HCT116 (cell line): ENCODE results near the gene TAGLN2. TPM values are rescaled to one million over a fixed set of nuclear protein-coding genes. Genes with fewer than 3 reads are reported as not detected.

Experiments
- ATAC-seq: fragments of 200-7000 bp; cut with Tn5 transposase; 2 replicates; pipeline ENCODE4 v1.9.1; 2020; ENCODE audit warnings: mild to moderate bottlenecking, moderate library complexity
- BruUV-seq: library from RNA; stranded (reverse); fragments of 400-500 nt; replicated peaks from 2 replicates; lab custom pipeline; 2021; lab: Mats Ljungman, UMichigan
- CTCF ChIA-PET: fragments of 300-600 bp; sonication (Branson Sonifier 250); formaldehyde crosslinking; loops from one replicate; lab custom pipeline; 2021; ENCODE audit warnings: antibody characterized with exemption; lab: Charles Lee
- POLR2A ChIA-PET: fragments of 300-600, 350-600 bp; sonication (Branson Sonifier 250); formaldehyde crosslinking; loops from one replicate; lab custom pipeline; 2021; ENCODE audit warnings: antibody characterized with exemption; lab: Charles Lee
- RAD21 ChIA-PET, 2 experiments: fragments of 300-600 bp; sonication (Branson Sonifier 250); formaldehyde crosslinking; loops; one replicate each; lab custom pipeline; 2023; ENCODE audit warnings: low total read pairs in 2 of 2; ENCODE audit not compliant: uncharacterized antibody in 2 of 2, unreplicated experiment in 2 of 2, low non-redundant PET in 1 of 2; lab: Charles Lee
- DNase-seq: peaks from one replicate; pipeline ENCODE4 v3.0.0-alpha.2; 2010; ENCODE audit warnings: low read depth, low spot score
- H2AFZ ChIP-seq: fragments of 200-600 bp; shearing (Covaris generic), sonication (generic); 2 replicates; pipeline ENCODE4 v1.6.1; 2017; ENCODE audit warnings: low read depth, mixed run types, mixed read lengths, antibody characterized with exemption, low read length; ENCODE audit not compliant: poor library complexity, severe bottlenecking
- H3K27ac ChIP-seq: 2 replicates; pipeline ENCODE4 v1.5.1; 2012; ENCODE audit warnings: low read depth, low read length
- H3K27me3 ChIP-seq: fragments of 200-600 bp; sonication (generic); 2 replicates; pipeline ENCODE4 v1.6.1; 2016; ENCODE audit warnings: mixed run types, low read length, mixed read lengths; ENCODE audit not compliant: insufficient read depth
- H3K36me3 ChIP-seq, 2 experiments: fragments of 200-500 bp in 1 of 2; fragments of 200-600 bp in 1 of 2; sonication (Bioruptor generic) in 1 of 2; sonication (generic) in 1 of 2; 2 replicates each; pipeline versions ENCODE4 v1.5.1 to v1.6.1; 2014 to 2016; ENCODE audit warnings: low read length in 2 of 2, inconsistent platforms in 1 of 2, mixed read lengths in 1 of 2, mixed run types in 1 of 2; ENCODE audit not compliant: insufficient read depth in 2 of 2, control insufficient read depth in 1 of 2
- H3K4me1 ChIP-seq, 2 experiments: fragments of 200-600 bp in 1 of 2; sonication (generic) in 1 of 2; 2 replicates each; pipeline versions ENCODE4 v1.5.1 to v1.6.1; 2012 to 2017; ENCODE audit warnings: low read length in 2 of 2, inconsistent platforms in 1 of 2, mild to moderate bottlenecking in 1 of 2, mixed read lengths in 1 of 2, mixed run types in 1 of 2, moderate library complexity in 1 of 2; ENCODE audit not compliant: insufficient read depth in 2 of 2, control insufficient read depth in 1 of 2
- H3K4me2 ChIP-seq: fragments of 200-600 bp; sonication (generic); 2 replicates; pipeline ENCODE4 v1.6.1; 2017; ENCODE audit warnings: mixed run types, low read length, mixed read lengths
- H3K4me3 ChIP-seq, 2 experiments: fragments of 200-600 bp in 1 of 2; sonication (generic) in 1 of 2; replicated peaks in 1 of 2; 2 replicates each; pipeline ENCODE4 v1.5.1; 2011 to 2016; ENCODE audit warnings: low read length in 2 of 2, control low read depth in 1 of 2, low read depth in 1 of 2, mild to moderate bottlenecking in 1 of 2, mixed read lengths in 1 of 2, mixed run types in 1 of 2
- H3K79me2 ChIP-seq: fragments of 200-600 bp; sonication (generic); 2 replicates; pipeline ENCODE4 v1.6.1; 2017; ENCODE audit warnings: mild to moderate bottlenecking, mixed run types, low read length, moderate library complexity, mixed read lengths; ENCODE audit not compliant: insufficient read depth
- H3K9ac ChIP-seq: fragments of 200-600 bp; sonication (generic); 2 replicates; pipeline ENCODE4 v1.6.1; 2016; ENCODE audit warnings: low read length, mixed read lengths
- H3K9me2 ChIP-seq: fragments of 200-600 bp; sonication (generic), shearing (Covaris generic); 2 replicates; pipeline ENCODE4 v1.6.1; 2017; ENCODE audit warnings: mixed run types, mild to moderate bottlenecking, moderate library complexity; ENCODE audit not compliant: insufficient read depth
- H3K9me3 ChIP-seq, 2 experiments: fragments of 200-500 bp in 1 of 2; fragments of 200-600 bp in 1 of 2; sonication (Bioruptor generic) in 1 of 2; sonication (generic) in 1 of 2; 2 replicates each; pipeline ENCODE4 v1.6.1; 2014 to 2017; ENCODE audit warnings: low read length in 2 of 2, mixed read lengths in 2 of 2, inconsistent platforms in 1 of 2, low read depth in 1 of 2, mild to moderate bottlenecking in 1 of 2, mixed run types in 1 of 2, moderate library complexity in 1 of 2; ENCODE audit not compliant: control insufficient read depth in 1 of 2, insufficient read depth in 1 of 2
- H4K20me1 ChIP-seq: fragments of 200-600 bp; sonication (generic), shearing (Covaris generic); 2 replicates; pipeline ENCODE4 v1.6.1; 2017; ENCODE audit warnings: mixed run types, mild to moderate bottlenecking, moderate library complexity; ENCODE audit not compliant: insufficient read depth
- CBX3 ChIP-seq: IDR thresholded peaks from 2 replicates; pipeline ENCODE4 v1.6.1; 2012; ENCODE audit warnings: low read depth
- CTCF ChIP-seq, 3 experiments: fragments of 200-600 bp in 1 of 3; sonication (generic) in 1 of 3; IDR thresholded peaks in 2 of 3; conservative IDR thresholded peaks in 1 of 3; 2 replicates each; pipeline ENCODE4 v1.5.1; 2012 to 2017; ENCODE audit warnings: low read depth in 2 of 3, low read length in 2 of 3, antibody characterized with exemption in 1 of 3, borderline replicate concordance in 1 of 3, control low read depth in 1 of 3, mild to moderate bottlenecking in 1 of 3, mixed read lengths in 1 of 3, mixed run types in 1 of 3, moderate library complexity in 1 of 3; ENCODE audit not compliant: insufficient read depth in 1 of 3
- EZH2 ChIP-seq: fragments of 200-600 bp; sonication (generic); IDR thresholded peaks from 2 replicates; pipeline ENCODE4 v1.6.1; 2017; ENCODE audit warnings: antibody characterized with exemption, mixed run types
- EZH2phosphoT487 ChIP-seq: fragments of 200-600 bp; IDR thresholded peaks from 2 replicates; pipeline ENCODE4 v1.6.1; 2018; ENCODE audit warnings: antibody characterized with exemption, borderline replicate concordance
- FOSL1 ChIP-seq: IDR thresholded peaks from 2 replicates; pipeline ENCODE4 v1.6.1; 2012; ENCODE audit warnings: low read depth
- JUND ChIP-seq: IDR thresholded peaks from 2 replicates; pipeline ENCODE4 v1.6.1; 2012
- MAX ChIP-seq: IDR thresholded peaks from 2 replicates; pipeline ENCODE4 v1.6.1; 2012
- POLR2A ChIP-seq: IDR thresholded peaks from 2 replicates; pipeline ENCODE4 v1.7.0; 2011; ENCODE audit warnings: borderline replicate concordance; ENCODE audit not compliant: insufficient read depth, insufficient read length; ENCODE audit errors: extremely low read depth
- RAD21 ChIP-seq: IDR thresholded peaks from 2 replicates; pipeline ENCODE4 v1.6.1; 2012; ENCODE audit warnings: low read depth, mild to moderate bottlenecking
- SP1 ChIP-seq: IDR thresholded peaks from 2 replicates; pipeline ENCODE4 v1.6.1; 2012; ENCODE audit warnings: low read depth
- SRF ChIP-seq: IDR thresholded peaks from 2 replicates; pipeline ENCODE4 v1.6.1; 2012; ENCODE audit warnings: low read depth
- YY1 ChIP-seq: IDR thresholded peaks from 2 replicates; pipeline ENCODE4 v1.6.1; 2011; ENCODE audit warnings: low read length, low read depth, moderate library complexity, mild to moderate bottlenecking; ENCODE audit not compliant: insufficient replicate concordance; ENCODE audit errors: extremely low read depth
- ZBTB33 ChIP-seq: IDR thresholded peaks from 2 replicates; pipeline ENCODE4 v1.6.1; 2011; ENCODE audit warnings: mild to moderate bottlenecking, low read length, moderate library complexity; ENCODE audit not compliant: insufficient replicate concordance; ENCODE audit errors: extremely low read depth
- ZFX ChIP-seq: fragments of 450-650 bp; IDR thresholded peaks from 2 replicates; pipeline ENCODE4 v1.6.1; 2017
- ZNF274 ChIP-seq: fragments of 200-500 bp; sonication (Bioruptor generic); IDR thresholded peaks from 2 replicates; pipeline ENCODE4 v1.6.1; 2014; ENCODE audit warnings: mild to moderate bottlenecking, low read depth, low read length, inconsistent platforms
- intact Hi-C: fragments of 100-400 bp; cut with micrococcal nuclease; formaldehyde crosslinking; loops from 2 replicates; pipeline ENCODE4 v1.10.0; 2022
- total RNA-seq: library from RNA; stranded (reverse); gene quantifications from one replicate; pipeline ENCODE4 v1.2.1, GENCODE V29; 2021; ENCODE audit not compliant: unreplicated experiment

TAGLN2 gene
- total RNA-seq, 1 experiment from 2014 or later, result 127 TPM

GRCh38 chr1:159895836-159896545 is 29.3 kb downstream of the TAGLN2 start:
- no peak for TF ChIP-seq EZH2phosphoT487
- TF ChIP-seq SP1, result no peak
- no peak for TF ChIP-seq JUND
- TF ChIP-seq YY1, result no peak
- no peak for TF ChIP-seq SRF
- TF ChIP-seq, all 23 proteins: peak for 0
- Histone ChIP-seq H4K20me1 (no peaks in the 10 kb centered on the region), H3K36me3 (no peaks in the 10 kb centered on the region), H3K4me3 (no peak overlapping the region), H3K9me3 (no peaks in the 10 kb centered on the region), H3K79me2 (no peaks in the 10 kb centered on the region), H3K27ac (no peak overlapping the region), H3K27me3 (no peaks in the 10 kb centered on the region; the same call in 1 of the 2 replicates), H3K4me1 (peaks cover 15 to 20% of the 10 kb centered on the region in 2 experiments), H3K4me2 (no peak overlapping the region), H3K9ac (no peak overlapping the region), H3K9me2 (no peaks in the 10 kb centered on the region), H2AFZ (no peak overlapping the region)
- ChIA-PET RAD21 (no interaction called here), CTCF (interaction anchor here (1.4 to 8.5 kb wide), 2 partner anchors 97 to 112 kb away, joined by 6 to 249 read pairs; no protein-coding TSS in a partner anchor), POLR2A (no interaction called here)
- intact Hi-C loops, result loop anchor here (10.0 kb wide), 2 partner anchors 471 to 761 kb away; no protein-coding TSS in a partner anchor
- ATAC-seq (no peak), DNase-seq (no peak)
- no TSS peak for BruUV-seq

- no peak overlapping the region for H3K4me2 ChIP-seq
- H4K20me1 ChIP-seq, result no peaks in the 10 kb centered on the region
- no TSS peak for BruUV-seq
- H3K36me3 ChIP-seq, result no peaks in the 10 kb centered on the region
- no peak for DNase-seq
- H3K9me3 ChIP-seq, result no peaks in the 10 kb centered on the region
- no peak for ATAC-seq
- no peaks in the 10 kb centered on the region; the same call in 1 of the 2 replicates for H3K27me3 ChIP-seq
- CTCF ChIA-PET, result interaction anchor here (1.4 to 8.5 kb wide), 2 partner anchors 96 to 112 kb away, joined by 7 to 249 read pairs; no protein-coding TSS in a partner anchor
- TF ChIP-seq RAD21 (no peak), ZNF274 (no peak), EZH2 (no peak), POLR2A (no peak), CBX3 (no peak), SRF (no peak), ZFX (no peak), SP1 (no peak), ZBTB33 (no peak), MAX (no peak), CTCF (IDR thresholded peaks at IDR 0.05 in 2 of 3, conservative IDR thresholded peaks at IDR 0.05 in 1 of 3; ENCODE audit: borderline replicate concordance in 1 of 3, insufficient read depth in 1 of 3, low read depth in 2 of 3, low read length in 2 of 3) (no peak), EZH2phosphoT487 (no peak), FOSL1 (no peak)
- TF ChIP-seq, all 23 proteins: peak for 0
- ChIA-PET RAD21 (no interaction called here), POLR2A (no interaction called here)
- Histone ChIP-seq H3K4me3 (no peak overlapping the region), H3K27ac (no peak overlapping the region), H2AFZ (no peak overlapping the region), H3K4me1 (peaks cover 11 to 18% of the 10 kb centered on the region in 2 experiments), H3K9ac (no peak overlapping the region), H3K9me2 (no peaks in the 10 kb centered on the region), H3K79me2 (no peaks in the 10 kb centered on the region)
- intact Hi-C loops, result loop anchor here (10.0 kb wide), 2 partner anchors 470 to 760 kb away; no protein-coding TSS in a partner anchor
Observed at GRCh38 chr1:159895286-159895685, 30.0 kb downstream of the TAGLN2 start.
